Measurements from ENCODE around the gene KRT25. TPM values are rescaled to one million over a fixed set of nuclear protein-coding genes. Genes with fewer than 3 reads are reported as not detected.

Gene KRT25
- total and polyA plus RNA-seq, 2 donors (not counting 1 experiment from before 2014, with no cell fraction given) = not detected

- H3K4me3 ChIP-seq (ENCODE audit: control extremely low read depth in 1 of 5, extremely low read depth in 1 of 5, insufficient read depth in 1 of 5, low read depth in 2 of 5, low read length in 4 of 5) = no peak overlapping the region
- H4K20me1 ChIP-seq (ENCODE audit: control insufficient read depth, insufficient read depth, low read length, poor library complexity, severe bottlenecking) = no peaks in the 10 kb centered on the region
- no peak overlapping the region for H3K4me3 Mint-ChIP-seq
- DNase-seq (no peak), ATAC-seq (ENCODE audit: low read depth) (no peak)
- H3K9ac ChIP-seq (ENCODE audit: low read length) = no peak overlapping the region
- no peak overlapping the region for H3K27ac ChIP-seq (ENCODE audit: low read length in 2 of 2)
- no peaks in the 10 kb centered on the region for H3K9me3 ChIP-seq (ENCODE audit: control extremely low read depth in 1 of 3, control insufficient read depth in 2 of 3, insufficient read depth in 1 of 3, low read length in 2 of 3)
- POLR2A ChIA-PET = no interaction called here
- no peaks in the 10 kb centered on the region for H3K4me1 Mint-ChIP-seq
- no peak overlapping the region for H2AFZ ChIP-seq (ENCODE audit: insufficient read depth, low read depth, low read length, poor library complexity, severe bottlenecking)
- H3K36me3 ChIP-seq (replicated peaks in 1 of 2; ENCODE audit: control extremely low read depth in 1 of 2, control insufficient read depth in 1 of 2, extremely low read depth in 1 of 2, insufficient read depth in 2 of 2, low read length in 1 of 2) = no peaks in the 10 kb centered on the region
- 97% methylated on average over 4 of the region's 10 CpGs for WGBS (ENCODE audit: insufficient coverage)
- peaks cover 52% of the 10 kb centered on the region for H3K27me3 Mint-ChIP-seq
- H3K27ac Mint-ChIP-seq = no peak overlapping the region
- TF ChIP-seq, protein P1, sequence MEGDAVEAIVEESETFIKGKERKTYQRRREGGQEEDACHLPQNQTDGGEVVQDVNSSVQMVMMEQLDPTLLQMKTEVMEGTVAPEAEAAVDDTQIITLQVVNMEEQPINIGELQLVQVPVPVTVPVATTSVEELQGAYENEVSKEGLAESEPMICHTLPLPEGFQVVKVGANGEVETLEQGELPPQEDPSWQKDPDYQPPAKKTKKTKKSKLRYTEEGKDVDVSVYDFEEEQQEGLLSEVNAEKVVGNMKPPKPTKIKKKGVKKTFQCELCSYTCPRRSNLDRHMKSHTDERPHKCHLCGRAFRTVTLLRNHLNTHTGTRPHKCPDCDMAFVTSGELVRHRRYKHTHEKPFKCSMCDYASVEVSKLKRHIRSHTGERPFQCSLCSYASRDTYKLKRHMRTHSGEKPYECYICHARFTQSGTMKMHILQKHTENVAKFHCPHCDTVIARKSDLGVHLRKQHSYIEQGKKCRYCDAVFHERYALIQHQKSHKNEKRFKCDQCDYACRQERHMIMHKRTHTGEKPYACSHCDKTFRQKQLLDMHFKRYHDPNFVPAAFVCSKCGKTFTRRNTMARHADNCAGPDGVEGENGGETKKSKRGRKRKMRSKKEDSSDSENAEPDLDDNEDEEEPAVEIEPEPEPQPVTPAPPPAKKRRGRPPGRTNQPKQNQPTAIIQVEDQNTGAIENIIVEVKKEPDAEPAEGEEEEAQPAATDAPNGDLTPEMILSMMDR (IDR thresholded peaks at IDR 0.05) = no peak
- TF ChIP-seq EZH2 (IDR thresholded peaks at IDR 0.05; ENCODE audit: borderline replicate concordance, insufficient read depth, low read depth, low read length, poor library complexity, severe bottlenecking) = no peak
- H3K9me3 Mint-ChIP-seq (ENCODE audit: insufficient read depth) = no peaks in the 10 kb centered on the region
- H3K79me2 ChIP-seq (ENCODE audit: control insufficient read depth, insufficient read depth, low read length) = no peaks in the 10 kb centered on the region
- CTCF ChIA-PET = interaction anchor here (1.0 to 1.2 kb wide), 2 partner anchors 10 to 497 kb away, joined by 3 to 4 read pairs; no protein-coding TSS in a partner anchor
- peaks cover 0 to 30% (median 8%) of the 10 kb centered on the region in 4 experiments for H3K27me3 ChIP-seq (replicated peaks in 1 of 4; ENCODE audit: control extremely low read depth in 1 of 4, control insufficient read depth in 3 of 4, insufficient read depth in 4 of 4, low read length in 3 of 4)
- H3K4me1 ChIP-seq (ENCODE audit: control insufficient read depth in 2 of 2, insufficient read depth in 2 of 2, low read length in 2 of 2) = peaks cover 0 to 4% of the 10 kb centered on the region in 2 donors
- intact Hi-C loops (cut with micrococcal nuclease) = no loop called here
- no peak overlapping the region for H3K4me2 ChIP-seq (replicated peaks; ENCODE audit: low read depth, low read length, poor library complexity, severe bottlenecking)
Observed at GRCh38 chr17:40795019-40795667, 40.0 kb upstream of the KRT25 start.

- no peak overlapping the region for H2AFZ ChIP-seq (ENCODE audit: insufficient read depth, low read depth, low read length, poor library complexity, severe bottlenecking)
- H3K4me1 Mint-ChIP-seq = no peaks in the 10 kb centered on the region
- H3K27me3 ChIP-seq (replicated peaks in 1 of 4; ENCODE audit: control extremely low read depth in 1 of 4, control insufficient read depth in 3 of 4, insufficient read depth in 4 of 4, low read length in 3 of 4) = peaks cover 0 to 28% (median 4%) of the 10 kb centered on the region in 4 experiments
- peaks cover 0 to 2% of the 10 kb centered on the region in 2 donors for H3K4me1 ChIP-seq (ENCODE audit: control insufficient read depth in 2 of 2, insufficient read depth in 2 of 2, low read length in 2 of 2)
- POLR2A ChIA-PET = no interaction called here
- no peak overlapping the region for H3K4me3 ChIP-seq (ENCODE audit: control extremely low read depth in 1 of 5, extremely low read depth in 1 of 5, insufficient read depth in 1 of 5, low read depth in 2 of 5, low read length in 4 of 5)
- no peaks in the 10 kb centered on the region for H3K9me3 Mint-ChIP-seq (ENCODE audit: insufficient read depth)
- H3K4me2 ChIP-seq (replicated peaks; ENCODE audit: low read depth, low read length, poor library complexity, severe bottlenecking) = no peak overlapping the region
- H4K20me1 ChIP-seq (ENCODE audit: control insufficient read depth, insufficient read depth, low read length, poor library complexity, severe bottlenecking) = no peaks in the 10 kb centered on the region
- no peak for DNase-seq
- ATAC-seq (ENCODE audit: low read depth) = no peak
- H3K9me3 ChIP-seq (ENCODE audit: control extremely low read depth in 1 of 3, control insufficient read depth in 2 of 3, insufficient read depth in 1 of 3, low read length in 2 of 3) = no peaks in the 10 kb centered on the region
- TF ChIP-seq, protein P1 (IDR thresholded peaks at IDR 0.05) = no peak
- TF ChIP-seq EZH2 (IDR thresholded peaks at IDR 0.05; ENCODE audit: borderline replicate concordance, insufficient read depth, low read depth, low read length, poor library complexity, severe bottlenecking) = no peak
- H3K27ac Mint-ChIP-seq = no peak overlapping the region
- intact Hi-C loops (cut with micrococcal nuclease) = loop anchor here (5.0 kb wide), 1 partner anchor 352 kb away; the partner anchor contains the start of gene IGFBP4
- no peak overlapping the region for H3K27ac ChIP-seq (ENCODE audit: low read length in 2 of 2)
- no CpG with 5 or more reads among the region's 2 CpGs for WGBS (ENCODE audit: insufficient coverage)
- no peaks in the 10 kb centered on the region for H3K36me3 ChIP-seq (replicated peaks in 1 of 2; ENCODE audit: control extremely low read depth in 1 of 2, control insufficient read depth in 1 of 2, extremely low read depth in 1 of 2, insufficient read depth in 2 of 2, low read length in 1 of 2)
- H3K9ac ChIP-seq (ENCODE audit: low read length) = no peak overlapping the region
- H3K4me3 Mint-ChIP-seq = no peak overlapping the region
- no peaks in the 10 kb centered on the region for H3K79me2 ChIP-seq (ENCODE audit: control insufficient read depth, insufficient read depth, low read length)
- CTCF ChIA-PET = interaction anchor here (1.2 kb wide), 1 partner anchor 496 kb away, joined by 4 read pairs; no protein-coding TSS in a partner anchor
- peaks cover 51% of the 10 kb centered on the region for H3K27me3 Mint-ChIP-seq
Observed at GRCh38 chr17:40794466-40794865, 39.3 kb upstream of the KRT25 start.
